ENCODE measurements around the gene SAMD7. TPM values are rescaled to one million over a fixed set of nuclear protein-coding genes. Genes with fewer than 3 reads are reported as not detected.

The SAMD7 gene
- total RNA-seq, 1 experiment from 2014 or later, result not detected

DNA sequence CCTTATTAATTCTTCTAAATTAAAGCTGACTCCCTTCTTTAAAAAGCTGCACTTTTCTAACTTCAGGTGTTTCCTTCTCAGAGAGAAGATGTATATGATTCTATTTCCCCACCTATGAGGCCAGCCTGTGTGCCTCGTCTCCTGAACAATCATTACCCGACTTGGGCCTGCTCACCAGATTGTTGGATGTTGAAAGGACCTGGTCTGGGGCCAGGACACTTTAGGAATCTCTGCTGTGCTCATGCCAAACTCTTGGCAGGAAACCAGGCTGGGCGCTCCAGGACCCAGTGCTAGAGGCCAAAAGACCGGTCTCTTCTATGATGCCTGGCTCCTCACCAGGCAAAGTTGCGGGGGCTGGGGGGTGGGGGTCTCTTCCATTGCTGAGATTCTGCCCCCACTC, 24.7 kb upstream of the SAMD7 start:
- no peak overlapping the region for H3K27ac ChIP-seq
- DNase-seq (ENCODE audit: low read depth in 1 of 2, low spot score in 2 of 2), result no peak
- H3K36me3 ChIP-seq, result no peaks in the 10 kb centered on the region
- H3K27me3 ChIP-seq (replicated peaks), result no peaks in the 10 kb centered on the region
- no peak overlapping the region for H3K4me3 ChIP-seq
- H3K4me1 ChIP-seq (replicated peaks), result no peaks in the 10 kb centered on the region
- H3K9me3 ChIP-seq (replicated peaks), result no peaks in the 10 kb centered on the region

DNA sequence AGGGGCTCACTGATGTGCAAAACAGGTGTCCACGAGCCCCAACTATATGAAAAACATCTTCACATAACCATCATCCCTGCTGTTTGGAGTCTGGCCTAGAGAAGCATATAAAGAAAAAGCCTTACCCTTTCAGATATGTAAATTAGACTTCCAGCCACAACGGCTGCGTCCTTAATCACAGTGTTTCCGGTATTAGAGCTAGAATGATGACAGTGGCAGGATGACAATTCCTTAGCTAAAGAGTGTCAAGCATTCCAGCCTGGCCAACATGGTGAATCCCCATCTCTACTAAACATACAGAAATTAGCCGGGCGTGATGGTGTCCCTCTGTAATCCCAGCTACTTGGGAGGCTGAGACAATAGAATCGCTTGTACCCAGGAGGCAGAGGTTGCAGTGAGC, 19.5 kb upstream of the SAMD7 start:
- H3K4me3 ChIP-seq, result no peak overlapping the region
- no peaks in the 10 kb centered on the region for H3K27me3 ChIP-seq (replicated peaks)
- H3K9me3 ChIP-seq (replicated peaks), result no peaks in the 10 kb centered on the region
- DNase-seq (ENCODE audit: low read depth in 1 of 2, low spot score in 2 of 2), result no peak
- no peak overlapping the region for H3K27ac ChIP-seq
- no peaks in the 10 kb centered on the region for H3K36me3 ChIP-seq
- no peaks in the 10 kb centered on the region for H3K4me1 ChIP-seq (replicated peaks)

DNA sequence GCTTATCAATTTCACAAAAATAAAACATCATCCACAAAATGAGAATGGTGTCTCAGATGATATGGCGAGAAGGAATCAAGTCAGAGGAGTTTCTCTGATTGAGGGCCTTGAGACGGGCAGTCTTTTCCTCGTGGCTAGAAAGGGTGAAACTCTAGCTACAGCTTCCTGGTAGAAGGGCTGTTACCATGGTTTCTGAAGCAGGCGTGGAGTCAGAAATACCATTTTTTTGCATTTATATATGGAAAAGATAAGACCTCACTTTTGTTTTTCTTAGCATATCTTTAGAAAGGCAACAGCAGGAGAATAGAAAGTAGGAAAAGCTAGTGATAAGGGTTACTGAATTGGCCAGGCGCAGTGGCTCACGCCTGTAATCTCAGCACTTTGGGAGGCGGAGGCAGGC, 17.3 kb upstream of the SAMD7 start:
- no peak overlapping the region for H3K27ac ChIP-seq
- H3K36me3 ChIP-seq, result no peaks in the 10 kb centered on the region
- H3K4me3 ChIP-seq, result no peak overlapping the region
- no peaks in the 10 kb centered on the region for H3K9me3 ChIP-seq (replicated peaks)
- no peaks in the 10 kb centered on the region for H3K27me3 ChIP-seq (replicated peaks)
- no peaks in the 10 kb centered on the region for H3K4me1 ChIP-seq (replicated peaks)
- no peak for DNase-seq (ENCODE audit: low read depth in 1 of 2, low spot score in 2 of 2)

DNA sequence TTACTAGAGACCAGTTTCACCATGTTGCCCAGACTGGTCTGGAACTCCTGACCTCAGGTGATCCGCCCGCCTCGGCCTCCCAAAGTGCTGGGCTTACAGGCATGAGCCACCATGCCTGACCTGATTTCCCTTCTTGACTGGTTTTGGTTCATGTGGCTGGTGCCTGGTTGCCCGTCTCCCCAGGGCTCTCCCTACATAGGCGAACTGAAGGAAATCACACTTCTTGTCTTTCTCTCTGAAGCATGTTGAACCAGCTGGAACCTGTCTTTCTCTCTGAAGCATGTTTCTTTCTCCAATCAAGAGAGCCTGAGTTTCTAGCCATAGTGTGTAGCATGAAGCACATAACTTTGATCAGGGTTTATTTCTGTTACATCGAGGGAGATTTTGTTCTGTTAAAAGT, 16.3 kb upstream of the SAMD7 start:
- no peaks in the 10 kb centered on the region for H3K9me3 ChIP-seq (replicated peaks)
- no peaks in the 10 kb centered on the region for H3K4me1 ChIP-seq (replicated peaks)
- no peak overlapping the region for H3K27ac ChIP-seq
- no peak for DNase-seq (ENCODE audit: low read depth in 1 of 2, low spot score in 2 of 2)
- H3K4me3 ChIP-seq, result no peak overlapping the region
- no peaks in the 10 kb centered on the region for H3K27me3 ChIP-seq (replicated peaks)
- H3K36me3 ChIP-seq, result no peaks in the 10 kb centered on the region

DNA sequence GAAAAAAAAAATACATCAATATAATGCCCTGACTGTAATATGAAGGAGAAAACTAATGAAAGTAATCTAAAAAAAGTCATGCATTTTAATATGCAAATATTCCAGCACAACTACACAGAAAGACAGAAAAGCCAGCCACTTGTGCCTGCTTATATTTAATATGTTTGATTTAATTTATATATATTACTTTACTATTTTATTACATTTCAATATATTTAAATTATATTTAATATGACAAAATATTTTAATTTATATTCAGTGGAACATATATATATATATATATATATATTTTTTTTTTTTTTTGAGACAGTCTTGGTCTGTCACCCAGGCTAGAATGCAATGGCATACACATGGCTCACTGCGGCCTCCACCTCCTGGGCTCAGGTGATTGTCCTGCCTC, 14.1 kb upstream of the SAMD7 start:
- no peak overlapping the region for H3K27ac ChIP-seq
- peaks cover 5% of the 10 kb centered on the region; the same call in 1 of the 2 replicates for H3K9me3 ChIP-seq (replicated peaks)
- H3K27me3 ChIP-seq (replicated peaks), result no peaks in the 10 kb centered on the region
- H3K4me1 ChIP-seq (replicated peaks), result no peaks in the 10 kb centered on the region
- no peak overlapping the region for H3K4me3 ChIP-seq
- no peak for DNase-seq (ENCODE audit: low read depth in 1 of 2, low spot score in 2 of 2)
- no peaks in the 10 kb centered on the region for H3K36me3 ChIP-seq

DNA sequence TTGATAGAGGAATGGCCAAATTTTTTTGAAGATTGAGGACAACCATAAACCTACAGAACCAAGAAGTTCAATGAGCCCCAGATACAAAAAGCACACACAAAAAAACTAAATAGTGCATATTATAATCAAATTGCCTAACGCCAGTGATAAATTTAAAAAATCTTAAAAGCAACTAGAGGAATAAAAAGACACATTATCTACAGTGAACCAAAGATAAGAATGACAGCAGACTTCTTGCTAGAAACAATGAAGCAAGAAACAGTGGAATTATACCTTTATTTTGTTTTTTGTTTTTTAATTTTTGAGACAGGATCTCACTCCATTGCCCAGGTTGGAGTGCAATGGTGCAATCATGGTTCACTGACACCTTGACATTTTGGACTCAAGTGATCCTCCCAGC, 9.9 kb upstream of the SAMD7 start:
- H3K9me3 ChIP-seq (replicated peaks), result peaks cover 5% of the 10 kb centered on the region; the same call in 1 of the 2 replicates
- H3K36me3 ChIP-seq, result no peaks in the 10 kb centered on the region
- no peak for DNase-seq (ENCODE audit: low read depth in 1 of 2, low spot score in 2 of 2)
- no peak overlapping the region for H3K4me3 ChIP-seq
- H3K27ac ChIP-seq, result no peak overlapping the region
- no peaks in the 10 kb centered on the region for H3K27me3 ChIP-seq (replicated peaks)
- no peaks in the 10 kb centered on the region for H3K4me1 ChIP-seq (replicated peaks)

DNA sequence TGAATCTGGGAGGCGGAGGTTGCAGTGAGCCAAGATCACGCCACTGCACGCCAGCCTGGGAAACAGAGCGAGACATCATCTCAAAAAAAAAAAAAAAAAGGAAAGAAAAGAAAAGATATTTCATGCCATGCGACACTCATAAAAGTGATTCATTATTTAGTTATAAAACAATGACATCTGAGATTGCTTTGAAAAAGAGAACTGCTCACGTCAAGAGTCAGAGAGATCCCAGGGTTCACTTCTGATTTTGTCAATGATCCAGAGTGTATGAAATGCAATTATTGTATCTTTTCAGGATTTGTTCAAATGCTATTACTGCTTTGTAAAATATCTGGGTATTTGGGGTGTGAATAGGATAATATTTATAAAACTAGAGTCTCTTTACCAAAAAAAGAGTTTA, 6.0 kb upstream of the SAMD7 start:
- Histone ChIP-seq H3K36me3 (no peaks in the 10 kb centered on the region), H3K27me3 (replicated peaks) (no peaks in the 10 kb centered on the region), H3K4me3 (no peak overlapping the region), H3K27ac (no peak overlapping the region), H3K4me1 (replicated peaks) (no peaks in the 10 kb centered on the region), H3K9me3 (replicated peaks) (peaks cover 5% of the 10 kb centered on the region; the same call in 1 of the 2 replicates)
- no peak for DNase-seq (ENCODE audit: low read depth in 1 of 2, low spot score in 2 of 2)

DNA sequence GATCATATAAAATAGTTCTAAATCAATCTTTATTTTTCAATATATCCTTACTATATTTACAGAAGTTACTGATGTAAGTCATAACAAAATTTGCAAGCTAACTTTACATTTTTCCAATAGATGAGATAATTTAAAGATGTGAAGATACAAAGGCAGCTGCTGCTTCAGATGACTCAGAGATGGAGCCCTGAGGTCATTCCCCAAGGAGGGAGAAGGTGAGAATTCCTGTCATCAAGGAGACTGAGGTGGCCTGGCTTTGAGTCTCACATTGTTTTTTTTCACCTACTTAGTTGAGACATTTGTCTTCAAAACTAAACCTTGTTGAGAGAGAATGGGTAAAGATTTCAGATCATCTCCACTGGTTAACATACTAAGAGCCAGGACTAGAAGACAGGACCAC, 3.9 kb upstream of the SAMD7 start:
- H3K27ac ChIP-seq, result no peak overlapping the region
- H3K4me3 ChIP-seq, result no peak overlapping the region
- no peaks in the 10 kb centered on the region for H3K9me3 ChIP-seq (replicated peaks)
- H3K4me1 ChIP-seq (replicated peaks), result no peaks in the 10 kb centered on the region
- H3K27me3 ChIP-seq (replicated peaks), result no peaks in the 10 kb centered on the region
- H3K36me3 ChIP-seq, result no peaks in the 10 kb centered on the region
- no peak for DNase-seq (ENCODE audit: low read depth in 1 of 2, low spot score in 2 of 2)

DNA sequence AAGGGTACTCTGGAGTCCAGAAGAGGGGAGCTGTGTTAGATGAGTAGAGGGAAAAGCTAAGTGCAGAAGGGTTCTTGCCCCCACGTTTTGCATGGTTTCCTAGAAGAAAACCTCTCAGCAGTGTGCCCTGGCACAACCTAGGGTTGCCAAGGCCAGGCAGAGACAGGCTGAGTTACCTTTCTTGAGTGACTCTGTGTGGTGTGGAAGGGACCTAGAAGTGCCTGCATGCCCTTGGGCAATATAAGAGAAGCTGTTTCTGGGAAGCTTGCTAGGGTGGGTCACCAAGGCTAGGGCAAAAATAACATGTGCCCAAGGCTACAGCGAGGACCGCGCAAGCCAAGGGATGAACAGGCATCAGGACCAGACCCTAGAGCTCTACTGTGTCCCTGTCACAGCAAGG, 3.4 kb upstream of the SAMD7 start:
- no peak overlapping the region for H3K4me3 ChIP-seq
- H3K36me3 ChIP-seq, result no peaks in the 10 kb centered on the region
- H3K27me3 ChIP-seq (replicated peaks), result no peaks in the 10 kb centered on the region
- no peaks in the 10 kb centered on the region for H3K4me1 ChIP-seq (replicated peaks)
- H3K27ac ChIP-seq, result no peak overlapping the region
- DNase-seq (ENCODE audit: low read depth in 1 of 2, low spot score in 2 of 2), result no peak
- no peaks in the 10 kb centered on the region for H3K9me3 ChIP-seq (replicated peaks)

DNA sequence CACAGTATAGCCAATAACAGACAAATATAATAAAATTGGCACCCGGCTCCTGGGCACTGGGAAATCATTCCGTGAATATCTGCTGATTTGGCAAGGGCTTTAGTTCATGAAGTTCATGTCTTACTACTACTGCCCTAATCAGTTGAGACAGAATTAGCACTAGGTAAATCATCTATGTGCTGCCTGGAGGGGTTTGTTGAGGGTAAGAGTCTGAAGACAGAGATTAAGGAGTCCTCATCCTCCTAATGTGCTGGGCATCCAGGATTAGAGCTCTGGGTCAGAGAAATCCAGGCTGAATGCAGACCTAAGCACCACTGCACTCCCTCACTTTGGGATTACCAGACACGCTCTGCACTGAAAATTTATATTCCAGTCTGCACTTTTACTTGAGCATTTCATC, 2.0 kb downstream of the SAMD7 start:
- H3K36me3 ChIP-seq, result no peaks in the 10 kb centered on the region
- no peak overlapping the region for H3K27ac ChIP-seq
- H3K4me1 ChIP-seq (replicated peaks), result no peaks in the 10 kb centered on the region
- H3K27me3 ChIP-seq (replicated peaks), result no peaks in the 10 kb centered on the region
- DNase-seq (ENCODE audit: low read depth in 1 of 2, low spot score in 2 of 2), result no peak
- H3K9me3 ChIP-seq (replicated peaks), result no peaks in the 10 kb centered on the region
- H3K4me3 ChIP-seq, result no peak overlapping the region

DNA sequence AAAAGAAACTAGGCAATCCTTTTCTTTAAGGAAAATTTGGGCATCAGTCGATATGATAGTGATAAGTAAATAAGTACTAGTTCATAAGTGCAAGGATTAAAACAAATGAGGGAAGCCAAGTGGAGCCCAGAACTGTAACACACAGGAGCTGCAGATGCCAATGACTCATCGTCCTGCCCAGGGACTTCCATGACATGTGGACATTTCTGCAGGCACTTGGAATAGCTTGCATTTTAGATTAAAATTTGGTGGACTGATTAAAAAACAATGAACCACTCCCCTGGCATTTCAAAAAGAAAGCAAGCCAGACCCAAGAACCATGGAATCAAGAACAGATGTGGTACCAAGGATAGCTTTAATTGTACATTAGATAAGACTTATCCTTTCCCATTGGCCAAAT, 2.9 kb downstream of the SAMD7 start:
- H3K4me1 ChIP-seq (replicated peaks), result no peaks in the 10 kb centered on the region
- DNase-seq (ENCODE audit: low read depth in 1 of 2, low spot score in 2 of 2), result no peak
- H3K4me3 ChIP-seq, result no peak overlapping the region

DNA sequence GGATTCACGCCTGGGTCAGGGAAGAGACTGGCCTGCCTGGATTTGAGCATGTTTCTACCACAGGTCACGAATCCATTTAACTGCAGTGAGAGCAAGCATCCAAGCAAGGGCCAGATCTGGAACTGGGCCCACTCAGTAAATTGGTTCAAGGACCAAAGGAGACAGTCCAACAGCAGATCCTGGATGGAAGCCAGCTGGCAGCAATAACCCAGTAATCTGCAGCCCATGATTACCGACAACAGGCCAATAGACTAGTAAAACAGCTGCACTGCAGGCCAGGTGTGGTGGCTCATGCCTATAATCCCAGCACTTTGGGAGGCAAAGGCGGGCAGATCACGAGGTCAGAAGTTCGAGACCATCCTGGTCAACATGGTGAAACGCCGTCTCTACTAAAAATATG, 11.8 kb downstream of the SAMD7 start:
- no peak for DNase-seq (ENCODE audit: low read depth in 1 of 2, low spot score in 2 of 2)
- no peaks in the 10 kb centered on the region for H3K9me3 ChIP-seq (replicated peaks)
- no peak overlapping the region for H3K27ac ChIP-seq
- no peaks in the 10 kb centered on the region for H3K27me3 ChIP-seq (replicated peaks)
- no peaks in the 10 kb centered on the region for H3K4me1 ChIP-seq (replicated peaks)
- H3K4me3 ChIP-seq, result no peak overlapping the region
- no peaks in the 10 kb centered on the region for H3K36me3 ChIP-seq

More for the DNA sequence above, 2.9 kb downstream of the SAMD7 start:
- H3K27ac ChIP-seq, result no peak overlapping the region
- no peaks in the 10 kb centered on the region for H3K9me3 ChIP-seq (replicated peaks)
- H3K27me3 ChIP-seq (replicated peaks), result no peaks in the 10 kb centered on the region
- no peaks in the 10 kb centered on the region for H3K36me3 ChIP-seq

DNA sequence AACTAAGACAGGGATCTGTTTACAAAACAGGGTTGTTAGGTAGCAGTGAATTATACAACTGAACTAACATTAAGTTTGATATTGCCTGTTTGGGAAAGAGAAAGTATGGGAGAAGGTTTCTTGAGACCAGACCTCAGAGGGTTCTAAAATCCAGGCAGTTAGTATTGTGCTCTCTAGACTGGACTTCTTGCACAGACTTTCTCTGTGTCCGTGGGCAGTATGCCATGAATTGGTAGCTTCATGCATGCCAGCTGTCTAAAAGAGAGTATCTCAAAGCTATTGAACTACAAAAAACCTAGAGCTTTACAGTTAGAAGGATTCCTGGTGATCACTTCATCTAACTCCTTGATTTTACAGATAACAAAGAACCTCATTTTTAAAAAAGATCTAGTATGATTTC, 12.5 kb downstream of the SAMD7 start:
- no peak overlapping the region for H3K4me3 ChIP-seq
- no peak overlapping the region for H3K27ac ChIP-seq
- no peaks in the 10 kb centered on the region for H3K9me3 ChIP-seq (replicated peaks)
- no peaks in the 10 kb centered on the region for H3K4me1 ChIP-seq (replicated peaks)
- no peaks in the 10 kb centered on the region for H3K36me3 ChIP-seq
- no peak for DNase-seq (ENCODE audit: low read depth in 1 of 2, low spot score in 2 of 2)
- no peaks in the 10 kb centered on the region for H3K27me3 ChIP-seq (replicated peaks)

DNA sequence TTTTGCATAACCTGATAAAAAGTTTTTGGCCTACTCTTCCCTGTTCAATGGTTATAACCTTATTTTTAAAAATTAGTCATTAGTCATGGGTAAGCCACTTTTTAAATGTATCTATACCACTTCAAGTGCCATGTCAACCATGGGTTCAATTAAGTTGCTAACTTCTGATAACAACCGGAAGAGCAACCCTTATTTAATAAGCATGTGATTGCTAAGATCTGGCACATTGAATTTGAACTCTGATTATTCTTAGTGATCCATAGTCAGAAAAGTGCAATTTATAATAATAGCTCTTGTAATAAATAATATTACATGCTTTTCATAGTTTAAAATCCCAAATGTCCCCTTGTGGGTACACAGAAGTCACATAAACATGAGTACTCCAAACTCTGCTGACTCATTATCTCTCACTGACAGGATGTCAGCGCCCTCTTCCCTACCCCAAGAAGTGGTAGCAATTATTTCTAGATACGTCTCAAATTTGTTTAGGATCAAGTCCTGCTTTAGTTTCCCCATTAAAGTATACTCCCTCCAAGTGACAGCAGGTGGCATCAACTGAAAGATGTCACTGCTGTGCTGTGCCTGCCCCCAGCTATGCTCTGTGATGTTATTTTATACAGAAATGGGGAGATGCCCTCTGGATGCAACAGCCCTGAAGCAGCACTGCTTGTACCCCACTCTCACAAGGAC, 18.6 kb downstream of the SAMD7 start:
- no peaks in the 10 kb centered on the region for H3K36me3 ChIP-seq
- H3K27ac ChIP-seq, result no peak overlapping the region
- no peak for DNase-seq (ENCODE audit: low read depth in 1 of 2, low spot score in 2 of 2)
- no peaks in the 10 kb centered on the region for H3K27me3 ChIP-seq (replicated peaks)
- H3K9me3 ChIP-seq (replicated peaks), result no peaks in the 10 kb centered on the region
- H3K4me1 ChIP-seq (replicated peaks), result no peaks in the 10 kb centered on the region
- H3K4me3 ChIP-seq, result no peak overlapping the region

DNA sequence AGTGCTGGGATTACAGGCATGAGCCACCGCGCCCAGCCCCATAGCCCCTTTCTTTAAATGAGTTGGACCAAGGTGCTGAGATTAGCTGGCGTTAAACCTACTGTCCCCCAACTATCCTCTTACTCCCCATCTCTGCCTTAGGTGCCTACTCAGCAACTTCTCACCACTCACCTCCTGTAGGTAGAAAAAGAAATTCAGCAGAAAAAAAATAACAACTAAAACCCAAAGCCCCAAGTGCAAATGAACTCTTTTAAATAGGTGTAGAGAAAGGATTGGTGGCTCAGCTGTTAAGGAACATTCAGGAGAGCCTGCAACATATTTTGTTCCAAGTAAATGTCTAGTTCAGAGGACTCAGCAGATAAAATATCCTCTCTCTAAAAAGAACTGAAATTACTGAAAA, 19.5 kb downstream of the SAMD7 start:
- H3K27me3 ChIP-seq (replicated peaks), result no peaks in the 10 kb centered on the region
- no peaks in the 10 kb centered on the region for H3K9me3 ChIP-seq (replicated peaks)
- H3K36me3 ChIP-seq, result no peaks in the 10 kb centered on the region
- no peak overlapping the region for H3K4me3 ChIP-seq
- no peak overlapping the region for H3K27ac ChIP-seq
- DNase-seq (ENCODE audit: low read depth in 1 of 2, low spot score in 2 of 2), result no peak
- no peaks in the 10 kb centered on the region for H3K4me1 ChIP-seq (replicated peaks)

Measured in SJSA1 (cell line).